Activated effector memory CD4-positive, alpha-beta T cell treated with Interleukin-2 at 50 U/mL for 16 hours (primary cell): ENCODE data around the gene NCKAP5.

ENCODE experiments used
- DNase-seq: peaks from one replicate; pipeline ENCODE4 v3.0.0-alpha.2; 2020

NCKAP5 gene

DNA sequence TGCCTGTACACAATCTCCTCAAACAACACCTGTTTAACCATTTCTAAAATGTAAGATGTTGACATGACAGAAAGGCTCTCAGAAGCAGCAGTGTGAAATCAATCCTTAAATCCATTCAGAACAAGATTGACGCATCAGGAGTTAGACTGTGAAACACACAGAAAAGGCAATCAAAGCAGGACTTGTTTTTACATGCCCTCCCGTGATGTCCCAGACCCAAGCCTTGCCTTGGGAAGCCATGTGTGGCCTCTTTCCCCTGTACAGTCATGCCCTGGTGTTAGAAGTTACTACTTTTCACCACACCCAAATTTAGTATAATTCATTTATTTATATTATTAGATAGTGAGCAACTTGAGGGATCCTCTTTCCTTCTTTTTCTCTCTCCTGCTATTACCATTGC is 115.7 kb downstream of the NCKAP5 start:
- no peak for DNase-seq

DNA sequence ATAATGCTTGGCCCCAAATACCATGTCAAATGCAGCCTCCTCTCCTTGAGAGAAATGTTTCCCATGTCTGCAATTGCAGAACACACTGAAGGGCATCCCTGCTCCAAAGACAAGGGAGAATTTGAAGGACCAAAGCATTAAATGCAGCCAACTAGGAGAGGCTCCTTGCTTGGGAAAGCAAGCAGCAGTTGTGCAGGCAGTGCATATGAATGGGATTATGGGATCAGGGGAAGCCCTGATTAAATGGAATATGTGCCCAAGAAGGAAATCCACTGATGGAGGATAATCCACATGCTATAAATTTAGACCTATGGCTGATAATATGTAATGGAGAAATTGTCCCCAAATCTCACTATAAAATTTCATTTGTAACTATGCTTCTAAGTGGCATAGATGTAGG is 116.1 kb downstream of the NCKAP5 start:
- no peak for DNase-seq

DNA sequence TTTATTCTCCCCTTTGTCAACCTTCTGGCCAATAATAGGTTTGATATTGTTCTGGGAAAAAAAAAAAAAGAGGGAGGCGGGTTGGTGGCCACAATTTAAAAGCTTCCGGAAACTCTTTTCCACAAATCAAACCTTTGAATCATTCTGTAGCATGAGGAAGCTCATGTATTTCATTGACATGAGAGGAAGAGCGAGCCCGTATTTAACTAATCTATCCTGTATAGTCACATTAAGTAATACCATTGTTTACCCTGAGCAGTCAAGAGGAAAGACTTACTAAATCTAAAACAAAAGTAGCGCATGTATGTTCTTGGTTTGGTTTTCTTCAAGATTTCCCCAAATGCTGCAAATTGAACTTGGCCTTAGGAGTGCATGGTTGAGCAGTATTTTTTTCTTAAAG is 120.1 kb downstream of the NCKAP5 start:
- DNase-seq, result no peak

DNA sequence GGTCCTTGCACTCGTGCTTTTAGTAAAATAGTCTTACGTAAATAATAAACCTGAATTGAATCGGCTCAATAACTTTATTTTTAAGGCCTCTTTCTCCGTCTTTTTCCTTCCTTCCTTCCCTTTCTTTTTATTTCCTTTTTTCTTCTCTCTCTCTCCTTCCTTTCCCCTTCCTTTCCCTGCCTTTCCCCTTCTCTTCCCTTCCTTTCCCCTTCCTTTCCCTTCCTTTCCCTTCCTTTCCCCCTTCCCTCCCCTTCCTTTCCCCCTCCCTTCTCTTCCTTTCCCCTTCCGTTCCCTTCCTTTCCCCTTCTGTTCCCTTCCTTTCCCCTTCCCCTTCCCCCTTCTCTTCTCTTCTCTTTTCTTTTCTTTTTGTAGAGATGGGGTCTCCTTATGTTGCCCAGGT is 121.0 kb downstream of the NCKAP5 start:
- DNase-seq, result no peak

DNA sequence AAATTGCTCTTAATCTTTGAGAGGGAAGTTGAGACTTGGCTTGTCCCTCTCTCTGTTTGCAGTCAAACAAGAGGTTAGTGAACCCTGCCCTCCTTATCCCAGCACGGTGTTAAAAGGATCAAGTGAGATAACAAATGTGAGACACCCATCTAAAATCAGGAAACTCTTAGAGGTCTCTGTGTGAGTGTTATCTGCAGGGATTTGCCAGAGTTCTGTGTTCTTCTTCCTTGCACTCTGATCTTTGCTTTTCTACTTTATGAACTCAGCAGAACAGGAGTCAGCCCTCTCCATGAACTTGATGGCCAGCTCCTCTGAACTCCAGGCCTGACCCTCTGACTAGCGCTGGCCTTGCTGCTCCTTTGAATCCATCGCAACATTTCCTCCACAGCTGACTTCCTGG is 123.8 kb downstream of the NCKAP5 start:
- DNase-seq, result no peak

DNA sequence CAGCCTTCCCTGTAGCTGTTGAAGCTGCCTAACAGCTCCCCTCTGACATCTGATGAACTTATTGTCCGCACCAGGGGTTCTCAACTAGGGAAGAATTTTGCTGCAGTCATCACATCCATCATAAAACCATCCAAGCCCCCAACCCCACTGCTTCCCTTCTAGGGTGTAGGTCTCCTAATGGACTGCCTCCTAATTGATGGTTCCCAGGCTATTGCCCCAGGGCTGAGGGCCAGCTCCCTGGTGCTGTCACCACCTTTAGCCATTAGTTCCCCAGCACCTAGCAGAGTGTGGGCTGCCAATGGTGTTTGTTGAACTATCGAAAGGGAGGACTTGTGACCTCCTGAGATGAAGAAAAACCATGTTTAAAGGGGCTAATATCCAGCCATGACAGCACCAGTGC is 125.9 kb downstream of the NCKAP5 start:
- no peak for DNase-seq

DNA sequence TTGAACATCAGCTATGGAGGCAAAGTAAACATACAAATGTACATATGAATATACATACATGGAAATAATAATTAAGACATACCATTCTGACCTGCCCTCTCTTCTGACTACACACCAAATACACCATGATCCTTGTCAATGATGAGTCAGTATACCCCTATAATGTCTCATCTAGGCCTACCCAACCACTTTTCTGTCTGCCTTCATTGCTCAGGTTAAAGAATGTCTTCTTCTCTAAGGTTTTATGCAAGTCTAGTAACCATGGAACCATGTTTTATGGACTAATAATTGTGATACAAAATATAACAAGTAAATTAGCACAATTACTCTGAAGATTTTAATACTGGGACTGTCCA is 128.7 kb downstream of the NCKAP5 start:
- no peak for DNase-seq

DNA sequence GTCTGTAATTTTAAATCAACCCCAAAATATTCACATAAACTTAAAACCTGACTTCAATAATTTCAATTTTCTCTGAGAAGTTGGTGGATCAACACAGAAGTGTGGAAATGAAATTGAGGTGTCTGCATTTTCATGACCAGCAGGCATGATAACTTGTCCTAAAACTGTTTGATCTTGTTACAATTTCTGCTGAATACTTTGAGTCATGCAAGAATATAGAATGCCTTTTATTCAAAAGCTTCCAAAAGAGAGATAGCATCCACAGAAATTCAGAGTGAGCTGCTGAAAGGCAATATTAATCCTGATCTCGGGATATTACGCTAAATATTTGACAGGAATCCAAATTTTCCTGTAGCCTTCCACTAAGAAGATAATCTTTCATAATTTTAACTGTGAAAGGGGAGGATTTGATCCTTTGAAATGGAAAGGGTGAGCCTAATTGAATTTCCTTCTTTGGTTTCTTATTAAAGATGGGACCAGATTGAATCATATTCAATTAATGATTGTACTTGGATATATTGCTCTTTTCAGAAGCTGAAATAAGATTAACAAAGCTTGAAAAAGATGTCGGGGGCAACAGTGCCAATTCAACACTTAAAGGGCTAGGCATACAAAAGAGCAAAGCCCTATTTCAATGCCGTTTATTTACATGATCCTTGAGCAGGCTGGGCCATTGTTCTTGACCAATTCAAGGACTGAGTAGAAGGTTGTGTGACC is 129.3 kb downstream of the NCKAP5 start:
- no peak for DNase-seq

DNA sequence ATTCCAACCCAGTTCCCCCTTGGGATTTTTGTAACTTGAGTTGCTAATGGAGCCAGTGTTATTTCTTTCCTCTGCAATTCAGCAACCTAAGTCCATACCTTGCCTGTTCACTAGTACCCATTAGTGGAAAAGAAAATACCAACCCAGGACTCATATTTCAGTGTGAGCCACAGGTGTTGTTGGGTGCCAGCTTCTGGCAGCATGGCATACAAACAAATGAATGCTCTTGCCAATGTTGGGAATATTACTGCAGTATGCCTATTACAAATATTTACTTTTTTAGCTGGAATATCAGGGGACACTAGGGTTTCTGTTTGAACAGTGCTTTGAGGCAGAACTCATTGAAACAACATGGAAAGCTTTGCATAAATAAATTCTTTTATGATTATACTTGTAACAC is 130.2 kb downstream of the NCKAP5 start:
- no peak for DNase-seq

DNA sequence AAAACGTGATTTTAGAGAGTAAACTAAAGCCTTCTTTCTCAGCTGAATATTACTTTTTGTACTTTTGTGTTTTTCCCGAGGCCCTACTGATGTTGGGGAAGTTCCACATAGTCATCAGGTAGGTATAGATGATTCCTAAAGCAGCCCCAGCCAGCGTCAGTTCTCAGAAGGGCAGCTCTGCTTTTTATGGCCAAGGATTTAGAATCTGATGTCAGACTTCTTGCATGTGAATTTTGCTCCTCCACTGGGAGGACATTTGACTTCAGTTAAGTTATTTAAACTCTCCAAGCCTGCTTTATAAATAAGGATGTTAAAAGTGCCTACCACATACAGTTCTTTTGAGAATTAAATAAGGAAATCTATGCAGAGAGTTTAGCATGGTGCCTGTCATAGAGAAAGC is 130.8 kb downstream of the NCKAP5 start:
- no peak for DNase-seq

DNA sequence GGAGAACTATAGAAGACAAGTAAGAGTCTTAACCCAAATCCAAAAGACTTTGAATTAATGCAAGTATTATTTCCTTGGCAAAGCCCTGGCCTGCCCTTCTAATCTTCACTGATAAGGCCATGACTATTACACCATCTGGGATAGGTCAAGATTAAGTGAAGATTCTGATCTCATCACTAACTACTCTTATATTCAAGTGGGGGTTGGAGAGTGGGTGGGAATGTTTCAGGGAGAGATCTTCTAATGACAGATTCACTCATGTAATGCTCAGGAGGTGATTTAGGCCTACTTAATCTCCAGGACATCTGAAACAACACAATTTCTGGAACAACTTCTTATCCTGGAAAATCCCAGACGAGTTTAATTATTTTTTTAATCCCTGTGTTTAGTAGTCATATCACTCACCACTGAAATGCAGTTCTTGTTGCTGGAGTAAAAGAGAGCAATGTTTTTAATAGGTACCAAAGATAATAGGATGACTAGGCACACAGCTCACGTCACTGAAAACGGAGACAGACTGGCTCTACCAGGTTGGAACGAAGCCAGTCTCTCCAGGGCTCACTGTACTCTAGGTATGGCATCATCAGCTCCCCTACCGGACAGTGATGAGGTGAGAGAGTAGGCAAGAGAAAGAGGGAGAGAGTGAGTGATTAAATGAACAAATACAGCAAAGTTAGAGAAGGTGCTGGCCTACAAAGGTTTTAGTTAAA is 133.1 kb downstream of the NCKAP5 start:
- DNase-seq, result no peak

DNA sequence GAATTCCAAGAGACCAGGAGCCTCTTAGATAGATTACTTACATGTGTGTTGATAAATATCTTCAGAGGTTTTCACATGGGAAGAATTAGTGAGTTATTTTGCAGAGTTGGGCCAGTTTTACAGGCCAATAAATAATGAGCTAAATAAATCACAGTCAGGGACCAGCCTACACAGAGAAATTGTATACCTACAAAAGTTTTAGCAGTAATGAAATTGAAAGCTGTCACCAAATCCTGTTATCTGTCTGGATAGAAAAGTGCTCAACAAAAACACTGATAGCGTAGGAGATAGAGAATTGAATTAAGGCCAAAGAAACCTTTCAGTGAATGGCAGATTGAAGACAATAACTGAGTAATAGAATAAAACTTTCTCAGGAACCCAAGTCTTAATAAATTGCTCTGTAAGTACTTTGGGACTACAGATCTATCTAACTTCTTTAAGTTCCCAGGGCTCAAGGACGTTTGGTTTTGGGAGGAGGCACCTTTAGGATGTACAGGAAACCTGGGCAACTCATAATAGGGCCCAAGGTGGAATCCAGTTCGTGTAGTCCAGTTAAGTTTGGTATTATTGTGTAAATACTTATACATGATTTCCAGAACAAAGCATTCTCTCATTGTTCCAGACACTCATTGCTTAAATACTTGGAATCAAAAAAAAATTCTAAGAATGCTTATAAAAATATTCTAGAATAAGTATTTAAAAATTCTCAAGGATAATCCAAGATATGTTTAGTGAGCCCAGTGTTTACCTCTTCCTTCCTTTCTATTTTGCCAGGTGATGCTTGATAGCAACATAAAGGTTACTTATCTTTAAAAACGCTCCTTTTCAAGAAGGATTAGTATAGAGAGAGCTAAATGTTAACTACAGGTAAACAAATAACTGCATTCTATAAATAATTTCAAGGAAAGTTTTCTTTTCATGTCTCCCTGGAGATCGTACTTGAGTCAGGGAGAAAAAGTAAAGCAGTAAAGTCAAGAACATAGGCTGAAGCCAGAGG is 134.5 kb downstream of the NCKAP5 start:
- DNase-seq, result no peak

DNA sequence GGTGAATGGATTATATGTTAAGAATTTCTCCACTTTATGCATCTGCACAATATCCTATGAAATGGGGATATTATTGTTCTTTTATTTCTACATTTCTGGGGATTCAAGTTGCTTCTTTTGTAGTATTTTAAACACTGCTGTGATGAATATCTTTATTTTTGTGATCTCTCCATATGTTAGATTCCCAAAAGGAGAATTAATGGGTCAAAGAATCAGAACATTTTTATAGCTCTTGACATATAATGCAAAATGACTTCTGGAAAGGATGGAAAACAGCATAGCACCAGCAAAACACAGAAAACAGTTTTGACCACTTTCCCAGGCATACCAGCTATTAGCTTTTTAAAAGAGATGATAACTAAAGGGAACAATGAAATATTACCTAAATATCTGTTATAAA is 135.5 kb downstream of the NCKAP5 start:
- no peak for DNase-seq

DNA sequence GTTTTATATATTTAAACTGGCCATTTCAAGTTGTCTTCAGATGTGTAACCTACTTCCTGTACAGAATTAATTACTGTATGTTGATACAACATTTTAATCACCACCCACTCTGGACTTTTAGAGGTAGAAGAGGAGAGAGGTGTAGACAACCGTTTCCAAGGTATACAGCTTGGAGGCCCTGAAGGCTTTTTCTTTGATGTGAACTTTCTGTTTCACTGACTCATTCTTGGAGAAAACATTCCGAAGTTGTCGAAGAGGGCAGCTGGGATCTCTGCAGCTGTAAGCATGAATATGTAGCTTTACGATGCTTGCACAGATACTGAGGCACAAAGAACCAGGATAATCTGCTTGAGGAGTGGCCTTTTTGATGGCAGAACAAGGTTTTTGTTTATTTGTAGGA is 137.0 kb downstream of the NCKAP5 start:
- DNase-seq, result no peak

DNA sequence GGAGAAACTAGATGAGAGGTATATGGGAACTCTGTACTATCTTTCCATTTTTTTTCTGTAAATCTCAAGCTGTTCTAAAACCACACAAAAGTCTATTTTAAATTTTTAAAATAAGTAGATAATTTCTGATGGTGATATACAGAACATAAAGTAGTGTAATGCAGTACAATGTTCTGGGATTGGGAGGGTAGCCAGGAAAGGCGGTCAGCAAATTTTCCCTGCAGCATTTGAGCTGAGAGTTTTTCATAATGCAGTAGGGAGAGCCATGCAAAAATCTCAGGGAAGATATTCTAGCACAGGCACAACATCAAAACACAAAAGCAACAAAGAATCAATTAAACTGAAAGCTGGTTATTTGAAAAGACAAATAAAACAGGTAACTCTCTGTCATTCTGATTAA is 141.5 kb downstream of the NCKAP5 start:
- no peak for DNase-seq

DNA sequence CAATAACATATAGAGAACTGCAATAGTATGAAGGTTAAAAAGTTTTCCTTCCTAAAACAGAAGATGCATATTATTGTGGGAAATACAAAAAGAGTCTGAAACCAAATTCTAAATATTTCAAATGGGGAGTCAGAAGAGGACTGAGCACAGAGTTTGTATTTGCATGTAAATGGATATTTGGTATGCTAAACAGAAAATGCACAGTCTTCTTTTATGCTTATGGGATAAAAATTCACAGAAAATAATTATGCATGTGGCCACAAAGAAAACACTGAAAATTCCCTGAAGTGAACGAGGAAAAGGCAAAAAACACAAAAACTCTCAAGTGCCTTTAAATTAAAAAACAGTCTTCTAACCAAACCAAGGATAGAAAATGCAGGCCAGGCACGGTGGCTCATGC is 142.7 kb downstream of the NCKAP5 start:
- DNase-seq, result no peak

DNA sequence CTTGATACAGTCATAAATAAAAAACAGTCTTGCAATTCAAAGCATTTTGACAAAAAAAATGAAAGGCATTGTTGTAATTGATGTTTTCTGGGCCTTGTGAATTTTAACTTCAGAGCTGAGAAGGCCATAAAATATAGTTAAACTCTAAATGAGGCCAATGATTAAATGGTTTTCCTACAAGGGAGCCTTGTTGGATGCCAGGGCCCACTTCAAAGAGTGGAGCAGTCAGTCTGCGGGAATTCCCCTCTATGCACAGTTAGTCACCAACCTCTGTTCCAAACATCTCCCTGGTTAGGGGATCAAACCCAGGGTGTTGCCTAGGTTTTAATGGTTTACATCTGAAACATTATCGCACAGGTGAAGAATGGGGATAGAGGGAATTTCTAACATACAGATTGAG is 143.4 kb downstream of the NCKAP5 start:
- DNase-seq, result no peak

DNA sequence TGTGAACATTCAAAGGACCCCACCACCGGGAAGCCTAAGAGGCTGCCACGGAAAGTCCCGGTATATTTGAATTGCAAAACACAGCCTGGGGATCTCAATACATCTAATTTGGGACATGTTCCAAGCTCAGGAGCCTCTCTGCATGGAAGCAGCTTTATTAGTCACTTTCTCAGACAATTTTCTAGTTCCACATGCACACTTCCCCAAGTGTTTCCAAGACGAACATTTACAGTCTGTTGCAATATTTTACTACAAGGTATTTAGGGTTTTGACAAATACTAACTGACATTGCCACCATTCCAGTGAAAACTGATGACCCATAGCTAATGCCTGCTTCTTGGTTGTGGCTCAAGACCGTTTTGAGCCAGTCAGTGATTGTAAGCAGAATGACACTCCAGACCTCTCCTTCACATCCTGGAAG is 145.3 kb downstream of the NCKAP5 start:
- no peak for DNase-seq

DNA sequence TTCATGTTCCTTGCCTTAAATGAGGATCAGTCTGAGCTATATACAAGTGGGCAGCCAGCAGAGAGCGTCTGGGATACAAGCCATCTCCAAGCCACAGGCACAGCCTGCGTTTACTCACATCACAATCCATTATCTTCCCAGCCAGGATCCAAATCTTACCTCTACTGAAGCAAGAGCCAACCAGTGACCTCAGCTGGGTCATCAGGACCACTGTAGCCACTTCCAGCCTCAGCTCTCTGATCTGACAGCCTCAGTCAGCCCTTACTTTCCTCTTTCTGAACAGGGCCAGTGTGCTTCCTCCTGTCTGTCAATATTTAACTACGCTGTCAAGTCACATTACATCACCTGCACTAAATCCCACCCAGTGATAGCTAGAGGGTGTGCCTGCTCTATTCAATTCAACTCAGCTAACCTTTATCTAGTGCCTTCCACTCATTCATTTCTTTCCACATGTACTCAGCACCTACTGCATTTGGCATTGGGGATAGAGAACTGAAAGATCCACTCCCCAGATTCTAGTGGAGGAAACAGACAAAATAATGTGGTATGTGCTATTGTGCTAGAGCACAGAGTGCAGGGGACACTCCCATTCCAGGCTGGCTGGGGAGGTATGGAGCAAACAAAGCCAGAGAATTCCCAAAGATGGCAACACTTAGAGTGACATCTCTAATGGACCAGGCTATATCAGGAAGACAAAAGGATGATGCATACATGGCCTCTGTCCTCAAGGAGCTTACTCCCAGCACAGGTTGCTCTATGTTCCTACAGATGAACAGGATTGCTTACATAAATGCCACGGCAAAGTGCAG is 146.5 kb downstream of the NCKAP5 start:
- DNase-seq, result no peak

DNA sequence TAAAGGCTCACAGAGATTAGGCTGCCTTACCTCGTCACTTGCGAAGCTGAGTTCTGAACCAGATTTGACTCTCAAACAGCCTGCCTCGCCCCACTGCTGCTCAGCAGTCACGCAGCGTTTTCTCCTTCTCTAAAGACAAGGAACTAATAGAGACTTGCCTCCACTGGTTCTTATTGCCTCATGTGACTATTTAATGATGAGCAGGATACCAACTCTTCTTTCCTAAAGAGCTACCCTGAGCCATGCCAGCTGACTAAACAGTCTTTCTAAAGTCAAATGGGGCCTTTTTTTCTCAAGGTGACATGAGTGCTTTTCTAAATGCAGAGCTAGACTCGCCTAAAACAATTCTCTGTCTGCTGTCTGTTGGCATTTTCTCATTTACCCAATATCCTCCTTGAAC is 147.5 kb downstream of the NCKAP5 start:
- no peak for DNase-seq

DNA sequence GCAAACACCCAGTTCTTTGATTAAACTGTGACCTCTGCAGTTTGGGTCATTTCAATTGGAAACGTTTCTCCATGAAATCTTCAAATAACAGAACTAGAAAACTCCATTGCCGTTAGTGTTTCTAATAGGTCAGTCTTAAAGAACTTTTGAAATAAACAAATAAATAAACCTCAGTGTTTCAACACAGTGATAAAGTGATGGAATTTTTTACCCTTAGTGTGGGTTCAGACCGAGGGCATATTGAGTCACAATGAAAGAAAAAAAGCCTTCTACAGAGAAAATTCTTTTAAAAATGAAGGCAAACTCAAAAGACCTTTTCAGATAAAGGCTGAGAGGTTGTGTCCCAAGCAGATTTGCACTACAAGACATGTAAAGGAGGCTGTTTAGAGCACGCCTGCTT is 149.6 kb downstream of the NCKAP5 start:
- no peak for DNase-seq

DNA sequence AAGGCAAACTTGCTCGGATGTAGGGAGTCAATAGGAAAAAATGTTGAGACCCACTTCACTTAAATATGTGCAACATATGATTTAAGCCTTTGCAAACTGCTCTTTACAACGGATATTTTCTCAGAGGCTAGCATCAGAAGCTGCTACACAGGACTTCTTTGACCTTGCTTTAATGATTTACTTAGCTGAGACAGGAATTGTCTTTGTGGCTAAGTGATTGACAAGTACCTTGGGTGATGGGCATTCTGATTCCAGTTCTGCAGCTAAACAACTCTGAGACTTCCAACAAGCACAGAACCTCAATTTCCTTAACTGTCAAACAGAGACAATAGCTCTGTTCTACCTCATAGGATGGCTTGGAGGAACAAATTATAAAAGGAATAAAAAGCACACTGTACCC is 150.2 kb downstream of the NCKAP5 start:
- DNase-seq, result no peak

DNA sequence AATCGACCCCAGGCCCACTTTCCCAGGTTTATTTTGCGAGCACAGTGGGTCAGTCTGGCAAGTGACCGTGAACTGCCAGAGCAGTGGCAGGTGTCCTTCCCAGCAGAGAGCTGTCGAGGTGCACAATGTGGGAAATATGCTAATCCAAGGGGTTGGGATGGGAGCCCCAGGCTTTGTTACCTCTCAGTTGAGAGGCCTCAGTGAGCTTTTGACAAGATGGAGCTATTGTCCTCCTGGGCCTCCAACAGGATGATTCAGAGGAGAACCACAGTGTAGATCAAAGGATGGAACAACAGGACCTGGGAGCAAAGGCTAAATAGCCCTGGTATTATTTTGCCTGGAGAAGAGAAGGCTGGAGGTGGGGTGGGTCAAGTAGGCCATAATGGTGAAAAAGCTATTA is 150.8 kb downstream of the NCKAP5 start:
- no peak for DNase-seq
